OCI-LY7 (cell line): ENCODE data around the gene P3R3URF.

ENCODE experiments used
- CTCF ChIP-seq: fragments of 200-600 bp; sonication (generic); conservative IDR thresholded peaks from 2 replicates; pipeline ENCODE4 v1.5.1; 2014; ENCODE audit warnings: mild to moderate bottlenecking, antibody characterized with exemption, low read length, moderate library complexity, mixed read lengths
- EZH2phosphoT487 ChIP-seq: fragments of 200-600 bp; sonication (generic); IDR thresholded peaks from 2 replicates; pipeline ENCODE4 v1.6.1; 2018; ENCODE audit warnings: low read depth, borderline replicate concordance, mild to moderate bottlenecking, mixed run types, antibody characterized with exemption, low read length, moderate library complexity, mixed read lengths

GRCh38 chr1:46168477-46168876 is 7.8 kb downstream of the P3R3URF start:
- TF ChIP-seq CTCF (no peak), EZH2phosphoT487 (no peak)
